SK-N-SH treated with all-trans-retinoic acid at 6 μM for 48 hours (cell line): ENCODE measurements around the gene ARL16.

ENCODE experiments used
- ATAC-seq: fragments of 200-7000 bp; cut with Tn5 transposase; 3 replicates; pipeline ENCODE4 v1.9.1; 2020; ENCODE audit warnings: mild to moderate bottlenecking, moderate library complexity
- ARNTL ChIP-seq: fragments of 450-650 bp; formaldehyde crosslinking; IDR thresholded peaks from 2 replicates; pipeline ENCODE4 v1.5.0; 2020; ENCODE audit warnings: low read depth, mild to moderate bottlenecking, moderate library complexity, borderline replicate concordance
- BACH2 ChIP-seq: fragments of 250-450 bp; sonication (Bioruptor Pico); IDR thresholded peaks from 2 replicates; pipeline ENCODE4 v1.9.0; 2021; ENCODE audit warnings: mild to moderate bottlenecking, borderline replicate concordance
- CREB5 ChIP-seq: fragments of 250-450 bp; sonication (Bioruptor Pico); IDR thresholded peaks from 2 replicates; pipeline ENCODE4 v1.5.1; 2020; ENCODE audit warnings: low read depth, mild to moderate bottlenecking, moderate library complexity
- CSDC2 ChIP-seq: fragments of 250-450 bp; sonication (Bioruptor Pico); IDR thresholded peaks from 2 replicates; pipeline ENCODE4 v1.5.0; 2020; ENCODE audit warnings: mild to moderate bottlenecking, moderate library complexity
- CSRNP3 ChIP-seq: fragments of 250-450 bp; sonication (Bioruptor Pico); IDR thresholded peaks from 2 replicates; pipeline ENCODE4 v1.5.1; 2021; ENCODE audit warnings: mild to moderate bottlenecking, moderate library complexity
- ESRRG ChIP-seq: fragments of 250-450 bp; sonication (Bioruptor Pico); IDR thresholded peaks from 2 replicates; pipeline ENCODE4 v1.6.1; 2021; ENCODE audit warnings: mild to moderate bottlenecking
- GLIS3 ChIP-seq: fragments of 250-450 bp; sonication (Bioruptor Pico); IDR thresholded peaks from 2 replicates; pipeline ENCODE4 v1.5.0; 2020; ENCODE audit warnings: mild to moderate bottlenecking, moderate library complexity
- ISL1 ChIP-seq: fragments of 250-450 bp; sonication (Bioruptor Pico); IDR thresholded peaks from 2 replicates; pipeline ENCODE4 v2.1.2; 2022; ENCODE audit warnings: mild to moderate bottlenecking, moderate library complexity
- OSR1 ChIP-seq: fragments of 250-450 bp; sonication (Bioruptor Pico); IDR thresholded peaks from 2 replicates; pipeline ENCODE4 v1.8.0; 2022; ENCODE audit warnings: moderate library complexity, mild to moderate bottlenecking, inconsistent platforms
- PATZ1 ChIP-seq: fragments of 250-450 bp; sonication (Bioruptor Pico); IDR thresholded peaks from 2 replicates; pipeline ENCODE4 v1.8.0; 2020; ENCODE audit warnings: mild to moderate bottlenecking, moderate library complexity, borderline replicate concordance
- POU6F1 ChIP-seq: fragments of 250-450 bp; sonication (Bioruptor Pico); IDR thresholded peaks from 2 replicates; pipeline ENCODE4 v1.8.0; 2021; ENCODE audit warnings: low read depth, mild to moderate bottlenecking, moderate library complexity, borderline replicate concordance
- PPARA ChIP-seq: fragments of 250-450 bp; sonication (Bioruptor Pico); IDR thresholded peaks from 2 replicates; pipeline ENCODE4 v1.5.0; 2020; ENCODE audit warnings: mild to moderate bottlenecking, borderline replicate concordance
- RARB ChIP-seq: fragments of 250-450 bp; sonication (Bioruptor Pico); IDR thresholded peaks from 2 replicates; pipeline ENCODE4 v1.8.0; 2021; ENCODE audit warnings: mild to moderate bottlenecking, moderate library complexity
- SNAI2 ChIP-seq: fragments of 250-450 bp; sonication (Bioruptor Pico); IDR thresholded peaks from 2 replicates; pipeline ENCODE4 v1.5.0; 2020; ENCODE audit warnings: mild to moderate bottlenecking, moderate library complexity
- TOX ChIP-seq: fragments of 250-450 bp; sonication (Bioruptor Pico); IDR thresholded peaks from 2 replicates; pipeline ENCODE4 v1.8.0; 2021; ENCODE audit warnings: mild to moderate bottlenecking, moderate library complexity, borderline replicate concordance
- TSHZ2 ChIP-seq: fragments of 250-450 bp; sonication (Bioruptor Pico); IDR thresholded peaks from 2 replicates; pipeline ENCODE4 v1.5.0; 2020; ENCODE audit warnings: mild to moderate bottlenecking, moderate library complexity
- ZC3H10 ChIP-seq: fragments of 250-450 bp; sonication (Bioruptor Pico); IDR thresholded peaks from 2 replicates; pipeline ENCODE4 v1.5.1; 2021; ENCODE audit warnings: mild to moderate bottlenecking, moderate library complexity
- ZFP3 ChIP-seq: fragments of 250-450 bp; sonication (Bioruptor Pico); IDR thresholded peaks from 2 replicates; pipeline ENCODE4 v1.5.0; 2020; ENCODE audit warnings: mild to moderate bottlenecking, moderate library complexity
- ZFP30 ChIP-seq: fragments of 450-650 bp; formaldehyde crosslinking; IDR thresholded peaks from 2 replicates; pipeline ENCODE4 v1.5.0; 2022; ENCODE audit warnings: mild to moderate bottlenecking, moderate library complexity
- ZNF565 ChIP-seq: fragments of 450-650 bp; formaldehyde crosslinking; conservative IDR thresholded peaks from 2 replicates; pipeline ENCODE4 v1.5.0; 2020; ENCODE audit warnings: low read depth, mild to moderate bottlenecking, moderate library complexity
- ZNF70 ChIP-seq: fragments of 450-650 bp; formaldehyde crosslinking; IDR thresholded peaks from 2 replicates; pipeline ENCODE4 v1.5.0; 2020; ENCODE audit warnings: mild to moderate bottlenecking, moderate library complexity
- ZNF8 ChIP-seq: fragments of 450-650 bp; formaldehyde crosslinking; IDR thresholded peaks from 2 replicates; pipeline ENCODE4 v1.5.0; 2020; ENCODE audit warnings: mild to moderate bottlenecking, moderate library complexity

ARL16 gene

GRCh38 chr17:81690066-81690465 is 6.5 kb upstream of the ARL16 start:
- no peak for TF ChIP-seq ARNTL (CRISPR knock-in tag)
- TF ChIP-seq RARB (CRISPR knock-in tag): no peak
- TF ChIP-seq SNAI2 (CRISPR knock-in tag): no peak
- TF ChIP-seq ESRRG (CRISPR knock-in tag): no peak
- no peak for TF ChIP-seq ZC3H10
- TF ChIP-seq CSRNP3: no peak
- no peak for TF ChIP-seq CREB5 (CRISPR knock-in tag)
- TF ChIP-seq ZNF70 (CRISPR knock-in tag): no peak
- TF ChIP-seq GLIS3 (CRISPR knock-in tag): no peak
- no peak for TF ChIP-seq ZFP30 (CRISPR knock-in tag)
- no peak for TF ChIP-seq CSDC2
- TF ChIP-seq ZNF8 (CRISPR knock-in tag): no peak
- no peak for TF ChIP-seq PPARA
- no peak for TF ChIP-seq PATZ1
- no peak for TF ChIP-seq BACH2 (CRISPR knock-in tag)
- TF ChIP-seq TSHZ2 (CRISPR knock-in tag): no peak
- no peak for TF ChIP-seq ZFP3 (CRISPR knock-in tag)
- no peak for TF ChIP-seq ZNF565 (CRISPR knock-in tag)
- TF ChIP-seq POU6F1 (CRISPR knock-in tag): no peak
- TF ChIP-seq OSR1 (CRISPR knock-in tag): no peak

GRCh38 chr17:81688616-81689015 is 5.0 kb upstream of the ARL16 start:
- TF ChIP-seq ARNTL (CRISPR knock-in tag) (no peak), TOX (CRISPR knock-in tag) (no peak), TSHZ2 (CRISPR knock-in tag) (no peak), PPARA (no peak), POU6F1 (CRISPR knock-in tag) (no peak), ZFP3 (CRISPR knock-in tag) (no peak), OSR1 (CRISPR knock-in tag) (no peak), ZC3H10 (no peak), CSDC2 (no peak), ZNF565 (CRISPR knock-in tag) (no peak), CREB5 (CRISPR knock-in tag) (no peak), ISL1 (no peak), GLIS3 (CRISPR knock-in tag) (no peak), ESRRG (CRISPR knock-in tag) (no peak), CSRNP3 (no peak)
- ATAC-seq: no peak

More at GRCh38 chr17:81690066-81690465, 6.5 kb upstream of the ARL16 start:
- ATAC-seq: no peak
